Measurements from ENCODE around the gene POU4F3.

DNA sequence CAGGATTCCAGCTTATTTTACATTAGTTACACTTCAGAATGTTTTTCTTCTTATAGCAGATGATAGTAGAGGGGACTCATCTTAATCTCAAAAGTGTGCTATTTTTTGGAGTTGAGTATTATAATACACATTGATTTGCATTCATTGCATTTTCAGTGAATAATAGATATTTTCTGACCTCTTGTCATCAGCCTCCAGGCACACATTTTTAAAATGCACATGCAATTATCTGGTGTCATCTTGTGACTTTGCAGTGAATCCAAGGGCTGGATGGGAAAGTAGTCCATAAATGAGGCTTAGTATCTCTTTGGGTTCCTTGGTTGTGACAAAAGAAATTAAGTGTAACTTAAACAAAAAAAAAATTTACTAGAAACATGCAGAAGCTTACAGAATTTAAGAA lies 28.1 kb upstream of the POU4F3 start:
- TF ChIP-seq, protein P1, sequence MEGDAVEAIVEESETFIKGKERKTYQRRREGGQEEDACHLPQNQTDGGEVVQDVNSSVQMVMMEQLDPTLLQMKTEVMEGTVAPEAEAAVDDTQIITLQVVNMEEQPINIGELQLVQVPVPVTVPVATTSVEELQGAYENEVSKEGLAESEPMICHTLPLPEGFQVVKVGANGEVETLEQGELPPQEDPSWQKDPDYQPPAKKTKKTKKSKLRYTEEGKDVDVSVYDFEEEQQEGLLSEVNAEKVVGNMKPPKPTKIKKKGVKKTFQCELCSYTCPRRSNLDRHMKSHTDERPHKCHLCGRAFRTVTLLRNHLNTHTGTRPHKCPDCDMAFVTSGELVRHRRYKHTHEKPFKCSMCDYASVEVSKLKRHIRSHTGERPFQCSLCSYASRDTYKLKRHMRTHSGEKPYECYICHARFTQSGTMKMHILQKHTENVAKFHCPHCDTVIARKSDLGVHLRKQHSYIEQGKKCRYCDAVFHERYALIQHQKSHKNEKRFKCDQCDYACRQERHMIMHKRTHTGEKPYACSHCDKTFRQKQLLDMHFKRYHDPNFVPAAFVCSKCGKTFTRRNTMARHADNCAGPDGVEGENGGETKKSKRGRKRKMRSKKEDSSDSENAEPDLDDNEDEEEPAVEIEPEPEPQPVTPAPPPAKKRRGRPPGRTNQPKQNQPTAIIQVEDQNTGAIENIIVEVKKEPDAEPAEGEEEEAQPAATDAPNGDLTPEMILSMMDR (IDR thresholded peaks at IDR 0.05) = no peak
- TF ChIP-seq EP300 (IDR thresholded peaks at IDR 0.05) (no peak), POLR2AphosphoS5 (IDR thresholded peaks at IDR 0.05) (no peak), POLR2A (IDR thresholded peaks at IDR 0.05) (no peak)
